Activated T-helper 9 cell treated with anti-CD3 and anti-CD28 coated beads, Interleukin-2, amount 50 U/mL, for 16 hours (primary cell): ENCODE measurements around the gene BUD31.
A peak's percentile ranks its signal among the peaks of the same experiment; 100 is the strongest.

Experiments used
- DNase-seq: peaks from one replicate; pipeline ENCODE4 v3.0.0-alpha.2; 2020; ENCODE audit warnings: low read depth

Gene BUD31

DNA sequence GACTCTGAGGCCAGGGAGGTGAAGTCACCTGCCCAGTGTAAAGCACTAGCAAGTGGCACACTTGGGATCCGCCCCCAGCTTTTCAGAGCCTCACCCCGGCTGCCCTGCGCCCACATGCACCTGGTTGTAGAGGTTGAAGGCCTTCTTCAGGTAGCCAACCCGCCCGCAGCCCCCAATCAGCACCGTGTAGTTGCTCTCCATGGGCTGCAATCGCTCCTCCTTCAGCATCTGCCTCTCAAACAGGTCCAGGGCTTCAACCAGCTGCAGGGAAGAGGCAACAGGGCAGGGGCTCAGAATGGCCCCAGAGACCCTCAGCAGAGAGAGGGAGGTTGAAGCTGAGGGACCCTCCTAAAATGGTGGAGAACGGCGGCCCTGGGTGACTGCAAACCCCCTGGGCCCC lies 24.4 kb downstream of the BUD31 start:
- no peak for DNase-seq

GRCh38 chr7:99437946-99438572 lies 29.3 kb downstream of the BUD31 start:
- DNase-seq: no peak

DNA sequence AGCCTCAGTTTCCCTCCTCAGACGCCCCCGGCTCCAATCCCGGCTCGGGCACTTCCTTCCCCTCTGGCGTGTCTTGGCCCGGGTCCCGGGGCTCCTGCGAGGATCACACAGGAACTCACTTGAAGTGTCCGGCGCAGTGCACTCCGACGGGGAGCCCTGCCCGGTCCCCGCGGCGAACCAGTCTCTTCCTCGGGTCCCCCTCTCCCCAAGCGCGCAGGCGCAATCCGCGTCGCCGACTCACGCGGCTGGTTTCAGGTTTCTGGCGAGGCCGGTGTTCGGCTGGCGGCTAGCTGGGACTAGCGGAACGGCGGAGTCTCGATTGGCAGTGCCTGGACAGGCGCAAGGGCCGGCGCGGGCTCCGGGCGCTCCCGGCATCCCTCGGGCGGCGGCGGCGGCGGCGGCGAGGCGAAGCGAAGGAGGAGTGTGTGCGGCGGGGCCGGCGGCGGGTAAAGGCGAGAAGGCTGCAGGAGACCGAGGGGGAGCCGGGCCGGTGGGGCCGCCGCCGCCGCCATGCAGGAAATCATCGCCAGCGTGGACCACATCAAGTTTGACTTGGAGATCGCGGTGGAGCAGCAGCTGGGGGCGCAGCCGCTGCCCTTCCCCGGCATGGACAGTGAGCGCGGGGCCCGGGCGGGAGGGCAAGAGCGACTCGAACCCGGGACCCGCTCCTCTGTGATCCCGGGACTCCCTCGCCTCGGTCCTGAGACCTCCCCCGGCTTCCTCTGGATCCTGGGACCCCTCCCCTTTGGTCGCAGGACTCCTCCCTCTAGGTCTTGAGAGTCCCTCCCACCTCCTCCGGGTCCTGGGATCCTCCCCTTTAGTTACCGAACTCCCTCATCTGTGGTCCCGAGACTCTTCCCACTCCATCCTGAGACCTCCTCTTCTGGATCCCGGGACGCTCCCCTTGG lies 30.1 kb downstream of the BUD31 start, which contains the start of the genes CPSF4 and PTCD1:
CPSF4 (plus strand) TSS at position 371 of the 908 bp plus-strand sequence; CDS start at position 511, 140 bp downstream.
PTCD1 (minus strand) TSS at position 226 of the 908 bp plus-strand sequence. CDS start 3,556 bp downstream, outside the sequence.
- DNase-seq: peak; percentile 88

DNA sequence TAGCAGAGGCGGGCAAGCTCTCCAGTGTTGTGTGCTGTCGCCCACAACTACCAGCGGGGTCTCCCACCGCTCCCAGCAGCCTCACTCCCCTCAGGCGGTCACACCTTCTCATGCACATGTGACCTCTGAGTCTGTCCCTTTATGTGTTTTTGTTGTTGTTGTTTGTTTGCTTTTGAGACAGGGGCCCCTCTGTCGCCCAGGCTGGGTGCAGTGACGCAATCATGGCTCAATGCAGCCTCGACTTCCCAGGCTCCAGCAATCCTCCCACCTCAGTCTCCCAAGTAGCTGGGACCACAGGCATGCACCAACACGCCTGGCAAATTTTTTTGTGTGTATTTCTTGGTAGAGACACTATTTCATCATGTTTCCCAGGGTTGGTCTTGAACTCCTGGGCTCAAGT lies 31.4 kb downstream of the BUD31 start:
- DNase-seq: no peak

- no peak for DNase-seq
Observed at GRCh38 chr7:99446096-99446495, 37.3 kb downstream of the BUD31 start.

DNA sequence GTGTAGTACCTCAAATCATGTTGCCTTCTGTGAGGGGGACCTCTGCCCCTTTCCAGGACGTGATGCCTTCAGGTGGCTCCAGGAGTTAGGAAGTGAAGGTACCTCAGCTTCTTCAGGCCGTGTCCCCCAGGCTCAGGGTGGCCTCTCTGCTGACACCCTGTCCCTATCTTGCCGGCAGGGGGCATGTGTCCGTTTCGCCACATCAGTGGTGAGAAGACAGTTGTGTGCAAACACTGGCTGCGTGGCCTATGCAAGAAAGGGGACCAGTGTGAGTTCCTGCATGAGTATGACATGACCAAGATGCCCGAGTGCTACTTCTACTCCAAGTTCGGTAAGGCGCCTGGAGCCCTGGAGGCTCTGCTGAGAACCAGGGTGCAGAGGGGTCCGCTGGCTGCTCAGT lies 39.2 kb downstream of the BUD31 start:
- DNase-seq: no peak

- DNase-seq: no peak
Observed at GRCh38 chr7:99448855-99449254, 40.1 kb downstream of the BUD31 start.

- no peak for DNase-seq
Observed at GRCh38 chr7:99449326-99449725, 40.6 kb downstream of the BUD31 start.

DNA sequence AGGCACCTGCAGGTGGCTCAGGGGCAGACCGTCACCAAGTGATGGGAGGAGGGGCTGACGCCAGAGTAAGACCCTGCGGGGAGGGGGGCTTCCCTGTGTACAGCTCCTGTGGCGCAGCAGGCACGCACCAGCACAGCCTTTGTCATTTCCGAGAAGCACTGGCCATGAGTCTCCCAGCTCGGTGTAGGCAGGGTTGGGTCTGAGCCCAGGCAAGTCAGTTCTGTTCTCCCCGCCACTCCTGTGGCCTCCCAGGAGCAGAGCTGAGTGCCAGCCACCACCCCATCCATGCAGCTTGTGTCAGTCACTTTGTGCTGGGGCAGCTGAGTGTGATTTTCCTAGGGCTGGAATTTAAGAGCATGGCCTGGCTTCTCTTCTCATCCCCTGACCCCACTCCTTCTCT lies 43.2 kb downstream of the BUD31 start:
- no peak for DNase-seq

GRCh38 chr7:99452541-99452940 lies 43.8 kb downstream of the BUD31 start:
- DNase-seq: no peak

DNA sequence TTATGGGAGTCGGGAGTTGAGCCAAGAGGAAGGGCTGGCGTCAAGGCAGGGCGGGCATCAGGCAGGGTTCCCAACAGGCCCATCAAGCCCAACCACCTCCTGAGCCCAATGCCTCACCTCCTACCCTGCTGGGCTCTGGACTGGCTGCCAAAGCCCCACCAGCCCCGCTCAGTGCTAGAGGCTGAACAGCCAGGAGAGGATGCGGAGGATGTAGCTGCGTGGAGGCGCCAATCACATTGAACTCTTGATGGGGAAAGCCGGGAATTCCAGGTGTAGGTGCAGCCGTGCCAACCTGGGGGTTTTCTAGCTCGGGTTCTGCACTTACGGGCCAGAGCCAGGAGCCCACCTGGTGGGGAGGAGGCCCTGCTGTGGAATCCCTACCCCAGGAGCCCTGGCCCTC lies 44.3 kb downstream of the BUD31 start:
- no peak for DNase-seq

GRCh38 chr7:99455874-99456273 lies 47.1 kb downstream of the BUD31 start:
- no peak for DNase-seq

GRCh38 chr7:99456288-99456687 lies 47.5 kb downstream of the BUD31 start:
- no peak for DNase-seq

DNA sequence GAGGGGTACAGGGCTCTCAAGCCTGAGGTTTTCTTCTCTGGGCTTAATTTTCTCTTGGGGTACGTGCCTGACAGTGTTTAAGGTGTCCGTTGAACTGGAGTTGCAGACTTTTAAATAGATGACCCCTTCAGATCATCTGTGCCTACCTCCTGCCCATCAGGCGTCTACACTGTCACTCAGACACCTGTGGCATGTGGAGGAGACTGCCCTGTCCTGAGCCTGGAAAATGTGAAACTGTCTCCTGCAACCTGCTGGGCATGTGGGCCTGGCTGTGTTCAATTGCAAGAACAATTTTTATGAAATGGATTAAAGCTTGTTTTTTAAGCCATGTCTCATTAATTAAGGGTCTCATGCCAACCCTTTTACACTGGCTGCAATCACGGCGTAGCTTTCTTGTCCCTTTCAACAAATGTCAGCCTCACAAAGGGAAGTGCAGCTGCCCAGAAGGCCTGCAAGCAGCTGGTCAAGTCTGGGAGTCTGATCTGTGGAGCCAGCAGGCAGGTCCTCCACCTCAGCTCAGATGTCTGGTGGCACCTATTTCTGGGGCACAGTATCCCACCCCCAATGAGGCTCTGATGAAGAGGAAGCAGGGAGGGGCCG lies 48.4 kb downstream of the BUD31 start:
- no peak for DNase-seq

DNA sequence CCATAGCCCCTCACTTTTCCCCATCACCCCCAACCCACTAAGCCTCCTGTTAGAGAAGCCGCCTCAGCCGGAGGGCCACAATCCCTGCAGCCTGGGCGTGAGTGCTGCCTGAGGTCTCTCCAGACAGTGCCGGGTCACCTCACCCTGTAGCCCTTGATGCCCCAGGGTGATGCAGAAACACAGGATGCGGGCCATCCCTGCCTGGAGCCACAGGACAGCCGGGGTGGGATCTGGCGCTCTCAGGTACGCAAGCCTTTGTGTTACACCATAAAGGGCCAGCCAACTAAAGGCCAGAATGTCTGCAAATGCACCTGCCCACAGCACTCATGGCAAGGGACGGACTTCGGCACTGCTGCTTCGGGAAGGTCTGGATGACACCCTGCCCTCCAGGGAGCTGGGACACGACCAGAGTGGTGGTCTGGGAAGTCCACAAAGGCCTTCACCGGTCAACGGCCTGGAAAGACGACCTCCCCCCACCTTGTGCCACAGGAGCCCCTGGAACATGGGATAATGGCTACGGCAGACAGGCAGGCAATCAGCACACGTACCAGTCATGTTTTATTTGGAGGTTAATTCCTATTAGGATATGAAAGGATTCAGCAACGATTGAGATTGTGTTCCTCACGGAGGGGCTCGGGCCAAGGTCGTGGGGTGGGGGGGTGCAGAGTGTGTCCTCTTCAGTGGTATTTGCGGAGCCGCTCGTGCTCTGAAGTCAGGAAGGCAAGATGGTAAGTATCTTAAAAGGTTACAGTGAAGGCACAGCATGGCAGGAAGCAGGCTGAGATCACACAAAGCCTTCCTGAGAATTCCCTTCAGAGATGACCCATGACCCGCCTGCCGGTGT lies 49.1 kb downstream of the BUD31 start:
- no peak for DNase-seq

- DNase-seq: no peak
Observed at GRCh38 chr7:99459087-99459486, 50.3 kb downstream of the BUD31 start.

GRCh38 chr7:99460651-99461050 lies 51.9 kb downstream of the BUD31 start:
- DNase-seq: no peak

DNA sequence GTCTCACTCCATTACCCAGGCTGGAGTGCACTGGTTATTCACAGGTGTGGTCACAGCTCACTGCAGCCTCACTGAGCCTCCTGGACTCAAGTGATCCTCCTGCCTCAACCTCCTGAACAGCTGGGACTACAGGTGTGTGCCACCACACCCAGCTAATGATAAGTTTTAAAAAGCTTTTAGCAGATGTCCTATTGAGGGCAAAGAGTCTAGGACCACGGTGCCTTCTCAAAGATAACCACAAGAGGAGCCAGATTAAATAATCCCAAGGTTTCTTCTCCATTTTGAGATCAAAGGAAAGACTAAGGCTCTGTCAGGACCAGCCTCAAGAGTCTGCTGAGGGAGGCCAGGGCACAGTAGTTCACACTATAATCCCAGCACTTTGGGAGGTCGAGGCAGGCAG lies 52.5 kb downstream of the BUD31 start:
- no peak for DNase-seq

DNA sequence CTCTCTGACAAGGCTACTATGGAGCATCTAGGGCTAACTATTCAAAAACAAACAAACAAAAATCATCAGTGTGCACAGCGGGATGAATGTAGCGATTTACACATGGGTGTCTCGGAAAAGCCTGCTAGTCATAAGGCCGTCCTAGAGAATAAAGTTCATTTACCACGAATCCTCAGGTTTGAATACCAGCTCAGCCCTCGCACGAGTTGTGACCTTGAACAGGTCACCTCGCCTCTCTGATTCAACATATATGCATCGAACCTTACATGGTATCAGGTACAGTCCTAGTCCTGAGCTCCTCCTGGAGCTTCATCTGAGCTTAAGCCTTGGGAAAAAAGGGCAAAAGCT lies 56.6 kb downstream of the BUD31 start:
- no peak for DNase-seq

- no peak for DNase-seq
Observed at GRCh38 chr7:99468336-99468918, 59.7 kb downstream of the BUD31 start.
